H9 (cell line): ENCODE measurements around the gene CERS6. TPM values are rescaled to one million over a fixed set of nuclear protein-coding genes. Genes with fewer than 3 reads are reported as not detected.

Experiments used
- DNase-seq: peaks from one replicate; pipeline ENCODE4 v3.0.0-alpha.2; 2017
- H2AFZ ChIP-seq: one replicate; pipeline ENCODE4 v1.6.1; 2013; ENCODE audit warnings: mild to moderate bottlenecking, low read length, control low read depth, moderate library complexity
- H2AK5ac ChIP-seq: 2 replicates; pipeline ENCODE4 v1.6.1; 2013; ENCODE audit warnings: low read length, control low read depth, mixed read lengths; ENCODE audit not compliant: insufficient read length
- H2BK120ac ChIP-seq: one replicate; pipeline ENCODE4 v1.6.1; 2013; ENCODE audit warnings: low read depth, mild to moderate bottlenecking, low read length, control low read depth, inconsistent platforms; ENCODE audit not compliant: poor library complexity, severe bottlenecking
- H2BK12ac ChIP-seq: 2 replicates; pipeline ENCODE4 v1.6.1; 2013; ENCODE audit warnings: low read length, control low read depth, mixed read lengths, low read depth; ENCODE audit not compliant: insufficient read length
- H2BK15ac ChIP-seq: 2 replicates; pipeline ENCODE4 v1.6.1; 2013; ENCODE audit warnings: low read depth, low read length, control low read depth
- H2BK20ac ChIP-seq: one replicate; pipeline ENCODE4 v1.6.1; 2013; ENCODE audit warnings: low read depth, mild to moderate bottlenecking, low read length, control low read depth, inconsistent platforms; ENCODE audit not compliant: poor library complexity, severe bottlenecking
- H2BK5ac ChIP-seq: 2 replicates; pipeline ENCODE4 v1.6.1; 2013; ENCODE audit warnings: low read length, control low read depth, mixed read lengths; ENCODE audit not compliant: insufficient read length
- H3K14ac ChIP-seq: 2 replicates; pipeline ENCODE4 v1.6.1; 2013; ENCODE audit warnings: low read length, control low read depth; ENCODE audit not compliant: insufficient read depth
- H3K18ac ChIP-seq: 2 replicates; pipeline ENCODE4 v1.6.1; 2013; ENCODE audit warnings: low read depth, mild to moderate bottlenecking, mixed read lengths, low read length, control low read depth; ENCODE audit not compliant: insufficient read length
- H3K23ac ChIP-seq: 2 replicates; pipeline ENCODE4 v1.6.1; 2013; ENCODE audit warnings: low read length, control low read depth, mixed read lengths, low read depth; ENCODE audit not compliant: insufficient read length
- H3K23me2 ChIP-seq: 2 replicates; pipeline ENCODE4 v1.6.1; 2013; ENCODE audit warnings: low read depth, mild to moderate bottlenecking, mixed read lengths, low read length, control low read depth; ENCODE audit not compliant: insufficient read length, poor library complexity, severe bottlenecking
- H3K27ac ChIP-seq: 2 replicates; pipeline ENCODE4 v1.5.1; 2013; ENCODE audit warnings: low read length, control low read depth, mixed read lengths, low read depth; ENCODE audit not compliant: insufficient read length
- H3K27me3 ChIP-seq: 2 replicates; pipeline ENCODE4 v1.6.1; 2013; ENCODE audit warnings: low read length, control low read depth, inconsistent platforms; ENCODE audit not compliant: insufficient read depth
- H3K4ac ChIP-seq: 2 replicates; pipeline ENCODE4 v1.6.1; 2013; ENCODE audit warnings: low read depth, mild to moderate bottlenecking, control low read depth, inconsistent platforms, low read length, moderate library complexity
- H3K4me1 ChIP-seq: 2 replicates; pipeline ENCODE4 v1.6.1; 2013; ENCODE audit warnings: low read length, control low read depth, inconsistent platforms; ENCODE audit not compliant: insufficient read depth
- H3K4me2 ChIP-seq: 2 replicates; pipeline ENCODE4 v1.6.1; 2013; ENCODE audit warnings: low read length, control low read depth, mixed read lengths; ENCODE audit not compliant: insufficient read length, insufficient read depth
- H3K56ac ChIP-seq: 2 replicates; pipeline ENCODE4 v1.6.1; 2013; ENCODE audit warnings: low read depth, mild to moderate bottlenecking, mixed read lengths, low read length, control low read depth; ENCODE audit not compliant: insufficient read length
- H3K79me1 ChIP-seq: 2 replicates; pipeline ENCODE4 v1.6.1; 2013; ENCODE audit warnings: low read depth, mild to moderate bottlenecking, moderate library complexity, low read length, control low read depth, inconsistent platforms; ENCODE audit not compliant: insufficient read depth, poor library complexity, severe bottlenecking
- H3K79me2 ChIP-seq: 2 replicates; pipeline ENCODE4 v1.6.1; 2013; ENCODE audit warnings: low read length, control low read depth, inconsistent platforms; ENCODE audit not compliant: insufficient read depth
- H3K9ac ChIP-seq: 2 replicates; pipeline ENCODE4 v1.6.1; 2013; ENCODE audit warnings: low read length, control low read depth, mixed read lengths; ENCODE audit not compliant: insufficient read length; ENCODE audit errors: extremely low read depth
- H3K9me3 ChIP-seq: one replicate; pipeline ENCODE4 v1.6.1; 2013; ENCODE audit warnings: low read depth, low read length, inconsistent platforms; ENCODE audit not compliant: control insufficient read depth
- H3T11ph ChIP-seq: one replicate; pipeline ENCODE4 v1.6.1; 2013; ENCODE audit warnings: mild to moderate bottlenecking, low read length, control low read depth, inconsistent platforms
- H4K20me1 ChIP-seq: one replicate; pipeline ENCODE4 v1.6.1; 2013; ENCODE audit not compliant: control insufficient read depth, insufficient read length, insufficient read depth
- H4K5ac ChIP-seq: 2 replicates; pipeline ENCODE4 v1.6.1; 2013; ENCODE audit warnings: low read depth, mild to moderate bottlenecking, mixed read lengths, low read length, control low read depth; ENCODE audit not compliant: insufficient read length
- H4K8ac ChIP-seq: replicated peaks from 2 replicates; pipeline ENCODE4 v1.6.1; 2013; ENCODE audit warnings: low read length, control low read depth, mixed read lengths, low read depth; ENCODE audit not compliant: insufficient read length
- H4K91ac ChIP-seq: 2 replicates; pipeline ENCODE4 v1.6.1; 2013; ENCODE audit warnings: low read depth, mild to moderate bottlenecking, moderate library complexity, mixed read lengths, low read length, control low read depth; ENCODE audit not compliant: insufficient read length
- H3K27ac Mint-ChIP-seq, 3 experiments: 2 replicates in 2 of 3; 3 replicates in 1 of 3; pipeline ENCODE4 v1.8.0; 2020 to 2021; ENCODE audit warnings: mixed read lengths in 3 of 3, mild to moderate bottlenecking in 1 of 3, moderate library complexity in 1 of 3
- H3K27me3 Mint-ChIP-seq: 2 replicates; pipeline ENCODE4 v1.8.0; 2021; ENCODE audit warnings: low read depth, mild to moderate bottlenecking, moderate library complexity, mixed read lengths
- H3K36me3 Mint-ChIP-seq, 3 experiments: 2 replicates in 2 of 3; 3 replicates in 1 of 3; pipeline ENCODE4 v1.8.0; 2020 to 2021; ENCODE audit warnings: low read depth in 3 of 3, mixed read lengths in 3 of 3; ENCODE audit not compliant: insufficient read depth in 1 of 3
- H3K4me1 Mint-ChIP-seq, 2 experiments: 2 replicates each; pipeline ENCODE4 v1.8.0; 2020; ENCODE audit warnings: mixed read lengths in 2 of 2
- H3K4me3 Mint-ChIP-seq, 2 experiments: 2 replicates in 1 of 2; 3 replicates in 1 of 2; pipeline ENCODE4 v1.8.0; 2020 to 2021; ENCODE audit warnings: mild to moderate bottlenecking in 2 of 2, mixed read lengths in 2 of 2, moderate library complexity in 1 of 2
- H3K9me3 Mint-ChIP-seq, 2 experiments: 2 replicates in 1 of 2; 3 replicates in 1 of 2; pipeline ENCODE4 v1.8.0; 2020; ENCODE audit warnings: mild to moderate bottlenecking in 2 of 2, mixed read lengths in 2 of 2, moderate library complexity in 1 of 2
- CTCF ChIP-seq: fragments of 200-600 bp; sonication (generic); conservative IDR thresholded peaks from 3 replicates; pipeline ENCODE4 v1.8.0; 2021; ENCODE audit warnings: antibody characterized with exemption, mild to moderate bottlenecking
- WGBS: extraction: QIAGEN DNeasy Blood & Tissue Kit; methylation state at CpG from one replicate; pipeline ENCODE4 v1.1.7; 2013; ENCODE audit warnings: missing lambda C conversion rate, low lambda C conversion rate, mixed read lengths; ENCODE audit not compliant: insufficient read length; ENCODE audit errors: extremely low coverage; 5-methylcytosine and 5-hydroxymethylcytosine counted together
- total RNA-seq: library from RNA; stranded (reverse); gene quantifications from 2 replicates; pipeline ENCODE4 v1.2.1, GENCODE V29; 2021

The CERS6 gene
- total RNA-seq, 1 experiment from 2014 or later = 17.7 TPM

DNA sequence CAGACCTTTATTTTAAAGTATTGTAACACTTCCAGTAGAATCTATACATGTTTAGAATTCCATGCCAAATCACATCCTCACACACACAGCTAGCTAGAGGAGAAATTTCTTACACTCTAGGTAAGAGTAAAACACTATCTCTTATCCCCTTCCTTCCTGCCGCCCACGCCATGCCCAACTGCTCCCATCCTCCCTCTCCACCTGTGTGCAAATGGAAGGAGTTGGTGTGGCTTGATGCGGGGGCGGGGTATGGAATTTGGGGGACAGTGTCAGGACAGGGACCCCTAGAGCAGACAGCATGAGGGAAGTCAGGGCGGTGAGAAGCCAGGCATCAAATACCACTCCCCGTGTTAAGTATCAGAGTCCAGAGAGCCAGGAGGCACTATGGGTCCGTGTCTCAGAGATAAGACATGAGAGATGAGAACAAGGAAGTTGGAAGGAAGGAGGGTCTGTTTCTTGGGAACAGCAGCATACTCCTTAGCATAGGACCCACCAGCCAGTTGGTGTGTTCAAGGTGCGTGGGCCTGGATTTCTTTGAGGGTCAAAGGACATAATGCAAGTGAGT is 297.8 kb downstream of the CERS6 start:
- no peak for TF ChIP-seq CTCF
- Histone ChIP-seq H2AK5ac (no peak overlapping the region), H3K18ac (no peak overlapping the region), H3K9me3 (no peaks in the 10 kb centered on the region), H2AFZ (no peak overlapping the region), H3K27me3 (no peaks in the 10 kb centered on the region), H2BK120ac (no peak overlapping the region), H3K27ac (no peak overlapping the region), H3K79me1 (no peaks in the 10 kb centered on the region), H4K91ac (no peak overlapping the region), H2BK5ac (no peak overlapping the region), H4K5ac (no peak overlapping the region), H3K23me2 (no peaks in the 10 kb centered on the region), H3K4me2 (no peak overlapping the region), H3T11ph (no peak overlapping the region), H4K20me1 (no peaks in the 10 kb centered on the region), H3K23ac (no peak overlapping the region), H3K4ac (no peak overlapping the region), H4K8ac (no peak overlapping the region), H3K79me2 (no peaks in the 10 kb centered on the region), H3K56ac (no peak overlapping the region), H3K9ac (no peak overlapping the region), H2BK12ac (no peak overlapping the region), H2BK15ac (no peak overlapping the region), H3K14ac (0 out of 2 replicates have a peak overlapping the region, but pooled peaks have one; percentile 29), H3K4me1 (no peaks in the 10 kb centered on the region; the same call in 1 of the 2 replicates), H2BK20ac (no peak overlapping the region)
- no peaks in the 10 kb centered on the region for H3K9me3 Mint-ChIP-seq
- H3K4me1 Mint-ChIP-seq = peaks cover 20 to 22% of the 10 kb centered on the region in 2 experiments
- DNase-seq = no peak
- H3K27me3 Mint-ChIP-seq = no peaks in the 10 kb centered on the region
- H3K27ac Mint-ChIP-seq = peak overlapping the region in 2 of 3 experiments; percentile 41 to 53; a peak in 2 of 7 replicates
- no CpG with 5 or more reads among the region's 8 CpGs for WGBS
- no peaks in the 10 kb centered on the region for H3K36me3 Mint-ChIP-seq
- H3K4me3 Mint-ChIP-seq = no peak overlapping the region
